GM03348 (cell line): ENCODE data around the gene ARG2.

Experiments
- DNase-seq: peaks from one replicate; pipeline ENCODE4 v3.0.0; 2012; ENCODE audit warnings: low spot score

ARG2 gene

GRCh38 chr14:67683842-67684241 lies 64.1 kb downstream of the ARG2 start:
- DNase-seq, result no peak

- DNase-seq, result no peak
These were observed 70.3 kb downstream of the ARG2 start for GRCh38 chr14:67690011-67690410.

GRCh38 chr14:67694791-67695393 lies 75.2 kb downstream of the ARG2 start:
- DNase-seq, result peak; percentile 90

- peak; percentile 92 for DNase-seq
These were observed 75.8 kb downstream of the ARG2 start, which contains the start of gene RDH11 for GRCh38 chr14:67695394-67695949. Gene RDH11, minus strand, starts transcription at chr14:67695764. Its CDS starts 61 bp downstream, at chr14:67695703.

- no peak for DNase-seq
These were observed 77.3 kb downstream of the ARG2 start for GRCh38 chr14:67697006-67697405.

- no peak for DNase-seq
These were observed 78.5 kb downstream of the ARG2 start for GRCh38 chr14:67698179-67698578.
